Cardiac muscle cell (in vitro differentiated cells and primary cell): ENCODE results near the gene TPBGL. TPM values are rescaled to one million over a fixed set of nuclear protein-coding genes. Genes with fewer than 3 reads are reported as not detected.

Experiments
- DNase-seq, 2 donors: peaks; one replicate each; pipeline versions ENCODE4 v3.0.0 to v3.0.0-alpha.2; 2010 to 2017; ENCODE audit warnings: low read depth in 1 of 2, low spot score in 1 of 2
- H3K27ac ChIP-seq: fragments of 200-600 bp; sonication (generic); 2 replicates; pipeline ENCODE4 v1.5.1; 2016
- H3K27me3 ChIP-seq: fragments of 200-600 bp; sonication (generic); 2 replicates; pipeline ENCODE4 v1.6.0; 2016; ENCODE audit warnings: control low read depth
- H3K36me3 ChIP-seq: fragments of 200-600 bp; sonication (generic); 2 replicates; pipeline ENCODE4 v1.5.1; 2016; ENCODE audit warnings: control low read depth
- H3K4me1 ChIP-seq: fragments of 200-600 bp; sonication (generic); 2 replicates; pipeline ENCODE4 v1.8.1; 2017; ENCODE audit warnings: low read depth, mild to moderate bottlenecking, mixed run types
- H3K4me3 ChIP-seq: fragments of 200-600 bp; sonication (generic); 2 replicates; pipeline ENCODE4 v1.5.1; 2016; ENCODE audit warnings: mild to moderate bottlenecking
- H3K9me3 ChIP-seq: fragments of 200-600 bp; sonication (generic); 2 replicates; pipeline ENCODE4 v1.5.1; 2017; ENCODE audit warnings: low read depth, mild to moderate bottlenecking, control low read depth
- polyA plus RNA-seq: library from polyadenylated mRNA; unstranded; fragments of >200 nt; fragmentation: Nextera tagmentation; extraction: Ambion mirVana; gene quantifications from 2 replicates; pipeline ENCODE4 v1.2.1, GENCODE V29; 2016
- total RNA-seq: library from RNA; depleted of rRNA; stranded (reverse); fragments of >200 nt; gene quantifications from 2 replicates; pipeline ENCODE4 v1.2.3, GENCODE V29; 2016
- TF ChIP-seq, protein P1 (sequence below): IDR thresholded peaks from 2 replicates; pipeline ENCODE4 v1.5.1; 2012; ENCODE audit warnings: low read depth, mild to moderate bottlenecking, low read length

The TPBGL gene
- total RNA-seq (0.18 and 0.21 TPM in 2 replicates), polyA plus RNA-seq (0.07 and 0.56 TPM in 2 replicates)

- H3K27me3 ChIP-seq: peaks cover 86% of the 10 kb centered on the region
- H3K4me1 ChIP-seq: no peaks in the 10 kb centered on the region
- peak within 1 kb of the TSS; percentile 40 for H3K4me3 ChIP-seq
- peak in 1 of 2 donors; percentile 69 for DNase-seq
- TF ChIP-seq, protein P1, sequence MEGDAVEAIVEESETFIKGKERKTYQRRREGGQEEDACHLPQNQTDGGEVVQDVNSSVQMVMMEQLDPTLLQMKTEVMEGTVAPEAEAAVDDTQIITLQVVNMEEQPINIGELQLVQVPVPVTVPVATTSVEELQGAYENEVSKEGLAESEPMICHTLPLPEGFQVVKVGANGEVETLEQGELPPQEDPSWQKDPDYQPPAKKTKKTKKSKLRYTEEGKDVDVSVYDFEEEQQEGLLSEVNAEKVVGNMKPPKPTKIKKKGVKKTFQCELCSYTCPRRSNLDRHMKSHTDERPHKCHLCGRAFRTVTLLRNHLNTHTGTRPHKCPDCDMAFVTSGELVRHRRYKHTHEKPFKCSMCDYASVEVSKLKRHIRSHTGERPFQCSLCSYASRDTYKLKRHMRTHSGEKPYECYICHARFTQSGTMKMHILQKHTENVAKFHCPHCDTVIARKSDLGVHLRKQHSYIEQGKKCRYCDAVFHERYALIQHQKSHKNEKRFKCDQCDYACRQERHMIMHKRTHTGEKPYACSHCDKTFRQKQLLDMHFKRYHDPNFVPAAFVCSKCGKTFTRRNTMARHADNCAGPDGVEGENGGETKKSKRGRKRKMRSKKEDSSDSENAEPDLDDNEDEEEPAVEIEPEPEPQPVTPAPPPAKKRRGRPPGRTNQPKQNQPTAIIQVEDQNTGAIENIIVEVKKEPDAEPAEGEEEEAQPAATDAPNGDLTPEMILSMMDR: no peak
- H3K36me3 ChIP-seq: no peaks in the 10 kb centered on the region
- H3K9me3 ChIP-seq: no peaks in the 10 kb centered on the region
- no peak within 1 kb of the TSS for H3K27ac ChIP-seq
Observed at GRCh38 chr11:75240311-75241035, at the start of gene TPBGL. TSS of gene TPBGL (plus strand) at chr11:75240774. CDS start at chr11:75241050, 276 bp downstream.

DNA sequence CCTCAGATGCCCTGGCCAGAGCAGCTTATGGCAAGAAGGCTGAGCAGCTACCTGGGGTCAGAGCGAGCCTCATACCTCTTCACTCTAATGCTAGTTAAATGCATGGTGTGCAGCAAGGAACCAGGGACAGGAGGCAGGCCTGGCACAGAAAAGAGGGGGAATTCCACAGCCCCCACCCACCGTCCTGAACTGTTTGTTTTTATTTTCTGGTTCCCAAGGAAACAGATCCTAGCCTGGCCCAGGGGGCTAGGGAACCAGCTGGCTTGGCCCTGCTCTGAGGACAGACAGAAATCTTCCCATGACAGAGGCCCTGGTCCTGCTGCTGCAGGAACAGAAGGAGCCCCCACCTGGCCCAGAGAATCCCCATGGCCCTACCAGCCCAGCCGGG is 49.2 kb upstream of the TPBGL start:
- H3K4me1 ChIP-seq: no peaks in the 10 kb centered on the region
- H3K36me3 ChIP-seq: no peaks in the 10 kb centered on the region
- no peak overlapping the region for H3K27ac ChIP-seq
- H3K4me3 ChIP-seq: no peak overlapping the region
- DNase-seq: no peak
- no peaks in the 10 kb centered on the region for H3K27me3 ChIP-seq
- no peaks in the 10 kb centered on the region for H3K9me3 ChIP-seq
- TF ChIP-seq, protein P1: no peak

GRCh38 chr11:75193271-75193670 is 47.3 kb upstream of the TPBGL start:
- no peaks in the 10 kb centered on the region for H3K27me3 ChIP-seq
- no peak overlapping the region for H3K27ac ChIP-seq
- no peak overlapping the region for H3K4me3 ChIP-seq
- H3K4me1 ChIP-seq: no peaks in the 10 kb centered on the region
- TF ChIP-seq, protein P1: no peak
- no peaks in the 10 kb centered on the region for H3K9me3 ChIP-seq
- H3K36me3 ChIP-seq: no peaks in the 10 kb centered on the region
- DNase-seq: no peak

DNA sequence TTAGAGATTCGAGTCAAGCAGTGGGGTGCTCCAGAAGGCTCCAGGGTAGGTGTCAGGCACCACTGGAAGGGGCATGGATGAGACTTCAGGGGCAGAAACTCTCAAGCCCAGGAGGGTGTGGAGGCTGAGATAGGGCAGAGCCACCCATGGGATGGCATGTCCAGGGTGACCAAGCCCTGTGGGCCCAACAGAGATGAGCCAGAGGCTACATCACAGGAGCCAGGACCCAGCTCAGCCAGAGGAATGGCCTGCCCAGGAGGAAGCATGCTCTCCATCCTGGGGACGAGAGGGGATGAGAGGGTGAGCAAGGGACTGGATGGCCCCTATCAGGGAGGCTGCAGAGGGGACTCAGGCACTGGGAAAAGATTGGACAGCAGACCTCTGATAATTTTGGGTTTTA is 46.9 kb upstream of the TPBGL start:
- H3K4me1 ChIP-seq: no peaks in the 10 kb centered on the region

DNA sequence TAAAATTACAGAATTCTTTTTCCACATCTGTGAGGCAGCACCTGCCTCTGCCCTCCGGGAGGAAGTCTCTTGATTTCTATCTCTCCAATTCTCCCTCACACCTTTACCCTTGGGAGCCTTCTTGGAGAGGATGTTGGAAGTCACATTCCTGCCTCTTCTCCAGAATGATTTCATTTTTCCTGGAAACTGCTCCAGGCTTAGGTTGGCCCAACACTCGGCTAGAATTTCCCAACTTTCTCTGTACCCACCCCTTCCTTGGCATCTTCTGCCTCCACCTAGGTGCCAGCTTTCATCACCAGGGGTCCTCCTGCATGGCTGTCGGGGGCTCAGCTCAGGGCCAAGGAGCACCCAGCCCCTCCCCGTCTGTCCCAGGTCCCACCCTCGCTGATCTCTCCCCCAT is 46.4 kb upstream of the TPBGL start:
- no peaks in the 10 kb centered on the region for H3K36me3 ChIP-seq
- no peak overlapping the region for H3K27ac ChIP-seq
- H3K9me3 ChIP-seq: no peaks in the 10 kb centered on the region
- TF ChIP-seq, protein P1: no peak
- H3K27me3 ChIP-seq: no peaks in the 10 kb centered on the region
- no peak overlapping the region for H3K4me3 ChIP-seq
- no peak for DNase-seq
- no peaks in the 10 kb centered on the region for H3K4me1 ChIP-seq

More for the DNA sequence above, 46.9 kb upstream of the TPBGL start:
- Histone ChIP-seq H3K4me3 (no peak overlapping the region), H3K27me3 (no peaks in the 10 kb centered on the region), H3K36me3 (no peaks in the 10 kb centered on the region), H3K27ac (no peak overlapping the region), H3K9me3 (no peaks in the 10 kb centered on the region)
- no peak for DNase-seq
- TF ChIP-seq, protein P1: no peak
